GM19023 (cell line): ENCODE results near the gene THAP4.

Source experiments
- ATAC-seq: cut with Tn5 transposase; IDR thresholded peaks from one replicate; pipeline ENCODE4 v1.9.1; 2021; ENCODE audit warnings: mild to moderate bottlenecking, moderate library complexity; ENCODE audit not compliant: unreplicated experiment

THAP4 gene

GRCh38 chr2:241640165-241640795 is 3.3 kb upstream of the THAP4 start:
- no peak for ATAC-seq

GRCh38 chr2:241639385-241639784 is 2.4 kb upstream of the THAP4 start:
- ATAC-seq: no peak

GRCh38 chr2:241638940-241639339 is 2.0 kb upstream of the THAP4 start:
- no peak for ATAC-seq

- peak; percentile 17 for ATAC-seq
Observed at GRCh38 chr2:241637795-241638660, 1.1 kb upstream of the THAP4 start.

GRCh38 chr2:241636182-241637017 is 558 bp downstream of the THAP4 start:
- peak; percentile 29 for ATAC-seq

- no peak for ATAC-seq
Observed at GRCh38 chr2:241635756-241636155, 1.2 kb downstream of the THAP4 start.

GRCh38 chr2:241633561-241633960 is 3.4 kb downstream of the THAP4 start:
- ATAC-seq: no peak

GRCh38 chr2:241632478-241633325 is 4.3 kb downstream of the THAP4 start:
- ATAC-seq: no peak

GRCh38 chr2:241629762-241630435 is 7.1 kb downstream of the THAP4 start:
- no peak for ATAC-seq

GRCh38 chr2:241627675-241628074 is 9.3 kb downstream of the THAP4 start:
- no peak for ATAC-seq

- no peak for ATAC-seq
Observed at GRCh38 chr2:241620419-241620769, 16.6 kb downstream of the THAP4 start.

- no peak for ATAC-seq
Observed at GRCh38 chr2:241619597-241620418, 17.1 kb downstream of the THAP4 start.

- ATAC-seq: no peak
Observed at GRCh38 chr2:241618829-241619228, 18.1 kb downstream of the THAP4 start.

GRCh38 chr2:241618296-241618805 is 18.6 kb downstream of the THAP4 start:
- ATAC-seq: no peak

- ATAC-seq: no peak
Observed at GRCh38 chr2:241617431-241618154, 19.4 kb downstream of the THAP4 start.

GRCh38 chr2:241616168-241617125 is 20.5 kb downstream of the THAP4 start:
- no peak for ATAC-seq

- ATAC-seq: no peak
Observed at GRCh38 chr2:241615522-241616052, 21.4 kb downstream of the THAP4 start.
